Skin epidermis (tissue), 12 donors: ENCODE measurements around the gene DPP4.
"Not testable (repeated sequence)": the region's sequence is repeated elsewhere in the genome, so short reads cannot be mapped to it uniquely, and the experiment has no call there.

ENCODE experiments used
- H3K27ac ChIP-seq, 21 experiments: fragments of 200-600 bp; sonication (generic) in 11 of 21; one replicate each; pipeline ENCODE4 v1.5.0; 2020; ENCODE audit warnings: mild to moderate bottlenecking in 3 of 21, inconsistent platforms in 2 of 21, moderate library complexity in 2 of 21
- H3K4me3 ChIP-seq, 7 experiments: fragments of 200-600 bp; sonication (generic) in 2 of 7; one replicate each; pipeline ENCODE4 v1.5.0; 2020; ENCODE audit warnings: inconsistent platforms in 2 of 7, mild to moderate bottlenecking in 2 of 7, moderate library complexity in 1 of 7

DPP4 gene

GRCh38 chr2:161975813-161976160 lies 98.2 kb downstream of the DPP4 start:
- Histone ChIP-seq H3K27ac (no peak overlapping the region), H3K4me3 (no peak overlapping the region)

GRCh38 chr2:161975062-161975812 lies 98.8 kb downstream of the DPP4 start:
- no peak overlapping the region for H3K27ac ChIP-seq
- no peak overlapping the region for H3K4me3 ChIP-seq

GRCh38 chr2:161974461-161974860 lies 99.6 kb downstream of the DPP4 start:
- H3K4me3 ChIP-seq, result no peak overlapping the region
- H3K27ac ChIP-seq, result no peak overlapping the region

GRCh38 chr2:161972866-161973265 lies 101.1 kb downstream of the DPP4 start:
- no peak overlapping the region for H3K27ac ChIP-seq
- H3K4me3 ChIP-seq, result no peak overlapping the region

- Histone ChIP-seq H3K4me3 (no peak overlapping the region), H3K27ac (no peak overlapping the region)
Measured at GRCh38 chr2:161972232-161972631, 101.8 kb downstream of the DPP4 start.

- Histone ChIP-seq H3K4me3 (no peak overlapping the region), H3K27ac (no peak overlapping the region)
Measured at GRCh38 chr2:161971551-161971950, 102.5 kb downstream of the DPP4 start.

GRCh38 chr2:161969159-161969558 lies 104.9 kb downstream of the DPP4 start:
- no peak overlapping the region for H3K27ac ChIP-seq
- H3K4me3 ChIP-seq, result no peak overlapping the region

GRCh38 chr2:161965994-161966393 lies 108.0 kb downstream of the DPP4 start:
- H3K4me3 ChIP-seq, result no peak overlapping the region

GRCh38 chr2:161964160-161964559 lies 109.9 kb downstream of the DPP4 start:
- no peak overlapping the region for H3K27ac ChIP-seq
- no peak overlapping the region for H3K4me3 ChIP-seq

More at GRCh38 chr2:161965994-161966393, 108.0 kb downstream of the DPP4 start:
- H3K27ac ChIP-seq, result no peak overlapping the region

GRCh38 chr2:161962160-161962559 lies 111.9 kb downstream of the DPP4 start:
- H3K27ac ChIP-seq, result no peak overlapping the region

GRCh38 chr2:161961061-161961460 lies 113.0 kb downstream of the DPP4 start:
- no peak overlapping the region for H3K4me3 ChIP-seq
- H3K27ac ChIP-seq, result no peak overlapping the region

More at GRCh38 chr2:161962160-161962559, 111.9 kb downstream of the DPP4 start:
- H3K4me3 ChIP-seq, result no peak overlapping the region

GRCh38 chr2:161956738-161957137 lies 117.3 kb downstream of the DPP4 start:
- Histone ChIP-seq H3K4me3 (no peak overlapping the region), H3K27ac (peak overlapping the region in 3 of 21 experiments; percentile 4 to 45 (median 20))

GRCh38 chr2:161955211-161955610 lies 118.8 kb downstream of the DPP4 start:
- peak overlapping the region in 1 of 21 experiments; percentile 14 for H3K27ac ChIP-seq

GRCh38 chr2:161954103-161954502 lies 119.9 kb downstream of the DPP4 start:
- H3K4me3 ChIP-seq, result no peak overlapping the region
- peak overlapping the region in 1 of 21 experiments; percentile 33 for H3K27ac ChIP-seq

More at GRCh38 chr2:161955211-161955610, 118.8 kb downstream of the DPP4 start:
- H3K4me3 ChIP-seq, result no peak overlapping the region

- not testable (repeated sequence) for H3K4me3 ChIP-seq
- H3K27ac ChIP-seq, result peak overlapping the region in 1 of 21 experiments; percentile 33
Measured at GRCh38 chr2:161953367-161953766, 120.6 kb downstream of the DPP4 start.

GRCh38 chr2:161952783-161953191 lies 121.2 kb downstream of the DPP4 start:
- no peak overlapping the region for H3K4me3 ChIP-seq
- peak overlapping the region in 1 of 21 experiments; percentile 19 for H3K27ac ChIP-seq

GRCh38 chr2:161947836-161948235 lies 126.2 kb downstream of the DPP4 start:
- Histone ChIP-seq H3K27ac (no peak overlapping the region), H3K4me3 (no peak overlapping the region)

GRCh38 chr2:161947406-161947805 lies 126.6 kb downstream of the DPP4 start:
- Histone ChIP-seq H3K4me3 (no peak overlapping the region), H3K27ac (no peak overlapping the region)

GRCh38 chr2:161946489-161947107 lies 127.4 kb downstream of the DPP4 start:
- Histone ChIP-seq H3K4me3 (no peak overlapping the region), H3K27ac (no peak overlapping the region)

- H3K27ac ChIP-seq, result no peak overlapping the region
- H3K4me3 ChIP-seq, result no peak overlapping the region
Measured at GRCh38 chr2:161943011-161943410, 131.0 kb downstream of the DPP4 start.
